ENCODE data around the gene SMPD3.

DNA sequence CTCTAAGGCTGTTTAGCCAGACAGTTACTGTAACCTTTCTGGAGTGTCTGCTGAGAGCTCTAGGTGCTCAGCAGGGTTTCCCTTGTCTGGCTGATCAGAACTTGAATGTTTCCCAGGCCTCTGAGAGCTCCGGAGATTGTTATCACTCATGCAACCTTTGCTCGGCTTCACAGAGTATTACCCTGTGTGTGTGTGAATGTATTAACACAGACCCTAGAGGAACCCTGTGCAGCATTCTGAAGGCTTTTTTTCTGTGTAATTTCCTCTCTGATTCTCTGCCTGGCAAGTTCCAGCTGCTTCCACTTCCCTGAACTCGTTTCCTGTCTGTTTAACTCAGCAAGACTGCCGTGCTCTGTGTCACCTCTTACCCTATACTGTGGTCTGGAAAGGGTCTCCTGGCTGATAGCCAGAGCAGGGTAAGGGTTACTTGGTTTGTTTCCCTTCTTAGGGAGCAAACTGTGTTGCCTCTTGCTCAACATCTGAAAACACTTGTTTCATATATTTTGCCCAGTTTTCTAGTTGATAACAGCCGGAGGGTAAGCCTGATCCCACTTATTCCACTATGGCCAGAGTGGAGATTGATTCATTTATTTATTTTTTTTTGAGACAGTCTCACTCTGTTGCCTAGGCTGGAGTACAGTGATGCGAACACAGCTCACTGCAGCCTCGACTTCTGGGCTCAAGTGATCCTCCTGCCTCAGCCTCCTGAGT lies 115.7 kb downstream of the SMPD3 start:
- TF ChIP-seq, protein P1, sequence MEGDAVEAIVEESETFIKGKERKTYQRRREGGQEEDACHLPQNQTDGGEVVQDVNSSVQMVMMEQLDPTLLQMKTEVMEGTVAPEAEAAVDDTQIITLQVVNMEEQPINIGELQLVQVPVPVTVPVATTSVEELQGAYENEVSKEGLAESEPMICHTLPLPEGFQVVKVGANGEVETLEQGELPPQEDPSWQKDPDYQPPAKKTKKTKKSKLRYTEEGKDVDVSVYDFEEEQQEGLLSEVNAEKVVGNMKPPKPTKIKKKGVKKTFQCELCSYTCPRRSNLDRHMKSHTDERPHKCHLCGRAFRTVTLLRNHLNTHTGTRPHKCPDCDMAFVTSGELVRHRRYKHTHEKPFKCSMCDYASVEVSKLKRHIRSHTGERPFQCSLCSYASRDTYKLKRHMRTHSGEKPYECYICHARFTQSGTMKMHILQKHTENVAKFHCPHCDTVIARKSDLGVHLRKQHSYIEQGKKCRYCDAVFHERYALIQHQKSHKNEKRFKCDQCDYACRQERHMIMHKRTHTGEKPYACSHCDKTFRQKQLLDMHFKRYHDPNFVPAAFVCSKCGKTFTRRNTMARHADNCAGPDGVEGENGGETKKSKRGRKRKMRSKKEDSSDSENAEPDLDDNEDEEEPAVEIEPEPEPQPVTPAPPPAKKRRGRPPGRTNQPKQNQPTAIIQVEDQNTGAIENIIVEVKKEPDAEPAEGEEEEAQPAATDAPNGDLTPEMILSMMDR (IDR thresholded peaks at IDR 0.05; ENCODE audit: low read depth, low read length): no peak
- no peak for TF ChIP-seq EZH2phosphoT487 (IDR thresholded peaks at IDR 0.05; ENCODE audit: low read depth)
